Erythroblast (primary cell): ENCODE data around the gene SNAP29.

ENCODE experiments used
- GATA1 ChIP-seq: IDR thresholded peaks from 2 replicates; pipeline ENCODE4 v1.6.1; 2011; ENCODE audit warnings: low read depth, mild to moderate bottlenecking, control low read depth, low read length, moderate library complexity
- POLR2A ChIP-seq: IDR thresholded peaks from 2 replicates; pipeline ENCODE4 v1.6.1; 2011; ENCODE audit warnings: mild to moderate bottlenecking, low read length

DNA sequence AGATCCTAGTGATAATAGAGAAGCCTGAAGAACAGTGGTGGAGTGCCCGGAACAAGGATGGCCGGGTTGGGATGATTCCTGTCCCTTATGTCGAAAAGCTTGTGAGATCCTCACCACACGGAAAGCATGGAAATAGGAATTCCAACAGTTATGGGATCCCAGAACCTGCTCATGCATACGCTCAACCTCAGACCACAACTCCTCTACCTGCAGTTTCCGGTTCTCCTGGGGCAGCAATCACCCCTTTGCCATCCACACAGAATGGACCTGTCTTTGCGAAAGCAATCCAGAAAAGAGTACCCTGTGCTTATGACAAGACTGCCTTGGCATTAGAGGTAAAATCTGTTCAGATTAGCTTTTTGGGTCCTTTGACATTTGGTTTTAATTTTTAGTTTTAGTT lies 75.1 kb downstream of the SNAP29 start:
- TF ChIP-seq POLR2A: no peak
- no peak for TF ChIP-seq GATA1
